GM18867 (cell line): Measurements from ENCODE around the gene TMIGD3.
A peak's percentile ranks its signal among the peaks of the same experiment; 100 is the strongest.

Experiments
- ATAC-seq: cut with Tn5 transposase; IDR thresholded peaks from one replicate; pipeline ENCODE4 v1.9.1; 2021; ENCODE audit warnings: mild to moderate bottlenecking, moderate library complexity; ENCODE audit not compliant: unreplicated experiment

TMIGD3 gene

GRCh38 chr1:111509997-111510375 lies 6.6 kb upstream of the TMIGD3 start:
- ATAC-seq: no peak

GRCh38 chr1:111507411-111508201 lies 4.2 kb upstream of the TMIGD3 start:
- peak; percentile 51 for ATAC-seq

GRCh38 chr1:111506561-111506960 lies 3.1 kb upstream of the TMIGD3 start:
- no peak for ATAC-seq

DNA sequence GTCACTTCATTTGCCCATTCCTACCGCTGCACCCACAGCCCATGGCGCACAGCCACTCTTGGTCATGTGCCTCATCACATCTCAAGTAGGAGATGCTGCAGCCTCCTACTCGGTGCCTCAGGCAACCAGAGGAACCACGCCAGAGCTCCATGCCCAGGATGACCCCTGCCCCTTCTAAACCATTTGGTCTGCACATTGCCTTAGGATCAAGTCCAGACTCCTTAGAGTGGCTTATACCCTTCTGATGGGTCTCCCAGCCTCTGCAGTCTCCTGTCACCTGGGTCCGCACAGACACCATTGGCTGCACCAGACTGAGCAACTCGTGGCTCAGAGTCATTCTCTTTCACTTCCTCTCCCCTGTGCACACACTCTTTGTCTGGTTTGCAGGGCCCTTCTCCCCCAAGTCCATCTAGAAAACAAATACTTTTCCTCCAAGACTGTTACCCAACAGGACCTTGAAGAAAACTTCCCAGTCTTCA lies 2.2 kb upstream of the TMIGD3 start:
- peak; percentile 62 for ATAC-seq

- no peak for ATAC-seq
Observed at GRCh38 chr1:111504097-111504496, 664 bp upstream of the TMIGD3 start.

- no peak for ATAC-seq
Observed at GRCh38 chr1:111501645-111502044, 1.8 kb downstream of the TMIGD3 start.

GRCh38 chr1:111499026-111499785 lies 4.2 kb downstream of the TMIGD3 start:
- ATAC-seq: no peak

DNA sequence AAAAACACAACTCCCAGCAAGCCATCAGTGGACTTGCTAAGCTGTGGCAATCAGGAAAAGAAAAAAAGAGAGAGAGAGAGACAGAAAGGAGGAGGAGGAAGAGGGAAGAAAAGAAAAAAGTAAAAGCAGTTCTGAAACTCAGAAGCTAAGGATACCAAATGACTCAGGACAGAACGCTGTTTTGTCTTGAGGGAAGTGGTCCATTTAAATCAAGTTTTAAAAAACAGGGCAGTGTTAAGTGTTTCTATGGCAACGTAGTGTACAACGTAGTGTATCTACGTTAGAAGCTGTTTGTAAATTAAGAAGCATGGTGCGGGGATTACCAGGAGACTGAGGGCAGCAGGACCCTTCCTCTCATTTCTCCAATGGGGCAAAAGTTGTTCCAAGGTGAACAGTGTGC lies 5.8 kb downstream of the TMIGD3 start:
- ATAC-seq: no peak

- ATAC-seq: no peak
Observed at GRCh38 chr1:111496398-111496797, 7.0 kb downstream of the TMIGD3 start.

- no peak for ATAC-seq
Observed at GRCh38 chr1:111491070-111491469, 12.4 kb downstream of the TMIGD3 start.

- no peak for ATAC-seq
Observed at GRCh38 chr1:111490220-111490619, 13.2 kb downstream of the TMIGD3 start.

DNA sequence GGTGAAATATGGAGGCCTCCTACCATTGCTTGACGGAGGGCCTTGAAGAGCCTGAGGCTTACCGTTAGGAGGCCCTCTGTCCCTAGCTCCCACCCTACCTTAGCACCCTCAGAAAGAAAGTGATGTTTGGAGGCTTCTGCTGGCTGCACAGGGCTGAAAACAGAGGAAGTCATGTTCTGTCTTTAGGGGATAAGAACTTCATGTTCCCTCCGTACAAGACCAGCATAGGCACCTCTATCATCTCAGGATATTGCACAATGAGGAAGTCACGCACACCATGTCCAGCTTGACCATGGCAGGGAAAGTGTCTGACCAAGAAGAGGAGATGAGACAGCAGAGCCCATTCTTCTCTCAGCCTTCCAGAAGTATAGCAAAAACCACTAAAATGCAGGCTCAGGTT lies 13.8 kb downstream of the TMIGD3 start:
- ATAC-seq: no peak

DNA sequence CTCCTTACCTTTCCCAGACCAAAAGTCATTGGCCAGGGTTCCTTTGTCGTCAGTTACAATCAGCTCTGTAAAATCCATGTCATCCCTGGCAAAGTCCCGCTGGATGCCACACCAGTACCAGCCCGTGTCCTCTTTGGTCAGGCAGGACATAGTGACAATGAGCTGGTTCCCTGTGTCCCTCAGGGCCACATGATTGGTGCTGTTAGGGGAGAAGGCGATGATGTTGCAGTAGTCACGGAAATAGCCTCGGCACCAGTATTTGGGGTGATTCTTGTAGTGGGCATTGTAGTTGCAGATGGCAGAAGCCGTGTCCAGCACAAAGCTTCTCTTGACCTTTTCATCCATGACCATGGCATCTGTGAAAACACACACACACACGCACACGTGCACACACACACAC lies 14.8 kb downstream of the TMIGD3 start:
- no peak for ATAC-seq

DNA sequence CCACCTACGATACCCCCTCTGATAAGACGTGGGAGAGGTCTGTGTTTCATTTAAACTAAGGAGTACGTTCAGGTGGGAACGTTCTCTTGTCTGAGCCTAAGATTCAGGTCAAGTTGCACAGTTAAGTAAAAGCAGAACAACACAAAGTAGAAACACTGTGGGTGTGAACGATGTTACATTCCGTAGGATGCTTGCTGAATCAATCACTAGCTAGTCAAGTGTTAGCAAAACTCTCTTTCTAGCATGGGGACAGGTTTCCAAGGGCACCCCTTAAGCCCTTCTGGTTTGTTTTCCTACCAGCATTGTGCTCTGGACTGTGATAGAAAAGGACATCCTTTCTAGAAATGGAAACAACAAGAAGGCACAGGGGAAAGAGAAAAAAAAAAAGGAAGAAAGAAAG lies 16.3 kb downstream of the TMIGD3 start:
- no peak for ATAC-seq

DNA sequence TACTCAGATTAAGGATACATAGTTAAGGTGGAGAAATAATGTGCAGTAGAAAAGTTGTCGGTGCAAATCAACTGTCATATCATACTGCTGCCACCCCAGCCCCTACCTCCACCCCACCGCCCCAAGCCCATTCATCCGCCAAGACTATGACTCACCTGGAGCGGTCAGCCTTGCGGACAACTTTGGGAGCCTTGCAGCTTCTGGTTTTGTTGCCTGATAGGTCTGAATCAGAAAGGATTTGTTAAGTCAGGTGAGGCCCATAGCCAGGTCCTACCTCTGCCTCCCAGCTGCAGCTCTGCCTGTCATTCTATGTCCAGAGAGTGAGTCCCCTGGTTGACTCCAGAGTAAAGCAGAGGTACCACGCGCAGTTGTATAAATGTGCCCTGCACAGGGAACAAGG lies 17.0 kb downstream of the TMIGD3 start:
- no peak for ATAC-seq

DNA sequence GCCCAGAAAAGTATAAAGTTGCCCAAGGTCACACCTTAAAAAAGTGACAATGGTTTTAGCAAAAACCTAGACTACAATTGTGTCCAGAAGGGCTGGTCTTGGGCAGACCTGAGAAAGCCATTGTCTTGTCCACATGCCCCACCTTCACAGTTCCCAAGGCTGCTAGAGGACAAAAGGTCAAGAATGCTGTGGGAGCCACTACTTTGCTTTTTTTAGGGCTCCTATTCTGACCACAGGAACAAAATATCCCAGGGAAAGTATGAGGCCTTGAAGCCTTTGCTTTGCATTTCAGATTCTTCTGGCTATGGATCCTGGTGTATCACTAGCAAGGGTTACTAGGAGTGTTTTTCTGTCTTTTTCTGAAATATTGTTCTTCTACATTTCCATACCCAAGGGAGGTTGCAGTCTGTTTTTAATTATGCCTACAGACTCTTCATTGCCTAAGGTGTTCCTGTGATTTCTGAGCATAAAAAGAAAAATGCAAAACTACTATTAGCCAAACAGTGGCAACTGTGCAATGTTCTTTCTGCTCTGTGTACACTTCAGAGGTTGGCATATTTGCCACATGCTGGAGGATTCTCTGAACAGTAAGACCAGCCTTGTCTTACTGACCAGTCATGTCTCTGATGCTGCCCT lies 18.9 kb downstream of the TMIGD3 start:
- ATAC-seq: no peak

DNA sequence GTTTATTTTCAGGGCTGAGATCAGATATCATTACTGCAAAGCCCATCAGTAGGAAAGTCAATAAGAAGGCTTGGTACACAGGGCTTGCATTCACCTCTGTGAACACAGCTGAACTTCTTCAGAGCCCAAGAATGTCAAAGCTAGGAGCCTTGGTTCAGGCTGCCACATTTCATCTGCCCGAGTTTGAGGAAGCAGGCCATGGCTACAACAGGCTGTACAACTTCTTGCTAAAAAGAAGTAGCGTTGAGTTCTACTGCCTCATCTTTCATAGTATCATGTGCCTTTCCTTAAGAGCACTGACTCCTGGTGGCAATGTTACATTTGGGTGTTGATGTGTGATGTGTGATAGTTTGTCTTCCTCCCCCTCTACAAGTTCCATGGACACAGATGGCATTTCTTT lies 19.6 kb downstream of the TMIGD3 start:
- ATAC-seq: no peak

GRCh38 chr1:111483166-111483565 lies 20.3 kb downstream of the TMIGD3 start:
- ATAC-seq: no peak

GRCh38 chr1:111481387-111482221 lies 21.8 kb downstream of the TMIGD3 start:
- ATAC-seq: no peak

- no peak for ATAC-seq
Observed at GRCh38 chr1:111480674-111481073, 22.8 kb downstream of the TMIGD3 start.

DNA sequence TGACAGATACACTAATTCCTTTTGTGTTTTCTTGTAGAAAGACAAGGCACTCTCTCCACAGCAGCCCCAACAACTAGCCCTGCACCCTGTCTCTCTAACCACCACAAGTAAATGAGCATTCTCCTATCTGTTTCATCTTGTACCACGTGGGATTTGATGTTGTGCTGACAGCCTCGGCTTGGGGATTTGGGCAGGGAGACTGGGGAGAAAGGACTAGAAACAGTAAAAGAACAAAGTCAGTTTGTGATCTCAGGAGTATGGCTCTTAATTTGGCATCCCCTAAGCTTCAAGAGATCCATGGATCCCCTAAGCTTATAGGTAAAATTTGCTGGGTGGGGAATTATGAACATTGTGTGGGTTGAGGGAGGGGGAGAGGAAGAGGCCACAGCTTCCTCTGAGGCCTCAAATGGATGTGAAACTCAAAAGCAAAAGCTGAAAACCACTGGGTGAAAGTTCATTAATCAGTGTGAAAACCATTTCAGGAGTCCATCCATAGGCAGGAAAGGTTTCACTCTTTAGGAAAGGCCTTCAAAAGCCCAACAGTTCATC lies 26.6 kb downstream of the TMIGD3 start:
- ATAC-seq: peak; percentile 73
